NOMO-1 treated with dmso at 0.1 percent for 144 hours (cell line): ENCODE results near the gene TMEM63C.
"Not testable (repeated sequence)": the region's sequence is repeated elsewhere in the genome, so short reads cannot be mapped to it uniquely, and the experiment has no call there.

Experiments used
- DNase-seq: peaks from one replicate; lab custom pipeline; 2025; ENCODE audit not compliant: unreplicated experiment; lab: John Stamatoyannopoulos, UW

Gene TMEM63C

DNA sequence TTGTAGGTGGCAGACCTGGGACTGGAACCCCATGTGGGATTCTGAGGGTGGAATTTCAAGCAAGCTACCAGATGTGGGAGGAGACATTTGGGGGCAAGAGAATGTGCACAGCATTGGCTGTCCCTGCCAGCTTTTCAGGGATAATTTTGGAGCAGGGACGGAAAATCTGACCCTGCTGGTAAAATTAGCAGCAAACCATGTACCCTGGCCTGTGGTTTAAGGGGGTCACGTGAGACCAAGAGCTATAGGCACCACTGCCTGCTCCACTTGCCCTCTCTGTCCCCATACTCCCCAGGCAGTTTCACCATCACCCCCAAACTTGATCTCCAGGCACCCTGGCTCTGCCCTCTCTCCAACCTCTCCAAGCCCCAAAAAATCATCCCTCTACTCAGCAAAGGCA lies 26.5 kb upstream of the TMEM63C start:
- no peak for DNase-seq

- no peak for DNase-seq
Measured at GRCh38 chr14:77157740-77158139, 23.9 kb upstream of the TMEM63C start.

GRCh38 chr14:77158175-77158881 lies 23.3 kb upstream of the TMEM63C start:
- DNase-seq, result no peak

DNA sequence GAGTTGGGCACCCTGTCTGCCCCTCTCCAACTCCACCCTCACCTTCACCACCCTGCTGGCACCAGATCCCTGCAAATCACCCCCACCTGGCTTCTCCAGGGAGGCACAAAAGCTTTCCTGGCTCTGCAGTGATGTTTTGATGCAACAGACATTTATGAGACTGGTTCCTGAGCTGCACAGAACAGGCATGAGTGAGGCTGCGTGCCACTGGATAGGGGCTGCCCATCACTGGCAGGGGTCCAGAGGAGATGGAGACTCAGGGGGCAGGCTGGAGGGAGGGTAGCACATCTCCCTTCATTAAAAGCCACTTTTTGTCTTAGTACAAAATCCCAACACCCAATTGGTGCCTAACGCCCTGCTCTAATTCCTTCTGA lies 22.7 kb upstream of the TMEM63C start:
- DNase-seq, result no peak

DNA sequence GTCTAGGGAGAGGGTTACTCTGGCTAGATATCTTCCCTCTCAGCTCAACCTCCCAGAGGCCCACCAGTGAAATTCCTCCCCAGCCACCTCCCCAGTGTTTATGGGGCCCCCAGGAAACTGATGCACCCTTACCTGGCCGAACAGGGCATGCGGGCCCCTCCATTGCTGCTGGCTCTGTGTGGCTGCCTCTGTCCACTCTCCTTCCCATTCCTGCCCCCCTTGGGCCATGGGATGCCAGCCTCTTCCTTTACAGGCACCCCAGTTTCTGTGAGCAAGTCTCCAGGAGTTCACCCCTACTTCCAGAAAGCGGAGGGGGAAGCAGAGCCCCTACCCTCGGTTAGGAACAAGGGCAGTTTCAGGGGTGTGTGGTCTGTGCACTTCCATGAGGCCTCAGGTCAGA lies 20.6 kb upstream of the TMEM63C start:
- DNase-seq, result no peak

DNA sequence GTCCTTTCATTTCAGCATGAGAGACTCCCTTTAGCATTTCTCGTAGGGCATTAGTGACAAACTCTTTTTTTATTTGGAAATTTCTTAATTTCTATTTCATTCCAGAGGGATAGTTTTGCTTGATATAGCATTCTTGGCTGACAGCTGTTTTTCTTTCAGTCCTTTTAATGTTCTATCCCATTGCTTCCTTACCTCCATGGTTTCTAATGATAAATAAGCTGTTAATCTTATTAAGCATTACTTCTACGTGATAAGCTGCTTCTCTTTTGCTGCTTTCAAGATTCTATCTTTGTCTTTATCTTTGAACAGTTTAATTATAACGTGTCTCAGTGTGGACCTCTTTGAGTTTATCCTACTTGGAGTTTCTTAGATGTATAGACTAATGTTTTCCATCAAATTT lies 11.6 kb upstream of the TMEM63C start:
- DNase-seq, result no peak

GRCh38 chr14:77172916-77173315 lies 8.7 kb upstream of the TMEM63C start:
- DNase-seq, result no peak

DNA sequence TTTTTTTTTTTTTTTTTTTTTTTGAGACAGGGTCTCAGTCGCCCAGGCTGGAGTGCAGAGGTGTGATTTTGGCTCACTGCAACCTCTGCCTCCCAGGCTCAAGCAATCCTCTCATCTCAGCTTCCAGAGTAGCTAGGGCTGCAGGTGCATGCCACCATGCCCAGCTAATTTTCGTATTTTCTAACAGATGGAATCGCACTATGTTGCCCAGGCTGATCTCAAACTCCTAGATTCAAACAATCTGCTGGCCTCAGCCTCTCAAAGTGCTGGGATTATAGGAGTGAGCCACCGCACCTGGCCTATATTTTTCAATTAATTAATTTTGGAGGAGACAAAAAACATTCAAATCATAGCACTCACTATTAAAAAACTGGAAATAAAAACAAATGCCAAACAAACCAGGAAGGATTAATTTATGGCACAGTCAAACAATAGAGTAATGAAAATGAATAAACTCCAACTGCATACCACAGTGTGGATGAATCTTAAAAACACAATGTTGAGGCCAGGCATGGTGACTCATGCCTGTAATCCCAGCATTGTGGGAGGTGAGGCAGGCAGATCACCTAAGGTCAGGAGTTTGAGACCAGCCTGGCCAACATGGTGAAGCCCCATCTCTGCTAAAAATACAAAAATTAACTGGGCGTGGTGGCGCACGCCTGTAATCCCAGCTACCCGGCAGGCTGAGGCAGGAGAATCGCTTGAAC lies 7.5 kb upstream of the TMEM63C start:
- not testable (repeated sequence) for DNase-seq

GRCh38 chr14:77175843-77176242 lies 5.8 kb upstream of the TMEM63C start:
- no peak for DNase-seq

GRCh38 chr14:77177702-77178101 lies 3.9 kb upstream of the TMEM63C start:
- peak; percentile 14 for DNase-seq

GRCh38 chr14:77178656-77179055 lies 2.9 kb upstream of the TMEM63C start:
- DNase-seq, result no peak

- no peak for DNase-seq
Measured at GRCh38 chr14:77180726-77181602, 634 bp upstream of the TMEM63C start.

DNA sequence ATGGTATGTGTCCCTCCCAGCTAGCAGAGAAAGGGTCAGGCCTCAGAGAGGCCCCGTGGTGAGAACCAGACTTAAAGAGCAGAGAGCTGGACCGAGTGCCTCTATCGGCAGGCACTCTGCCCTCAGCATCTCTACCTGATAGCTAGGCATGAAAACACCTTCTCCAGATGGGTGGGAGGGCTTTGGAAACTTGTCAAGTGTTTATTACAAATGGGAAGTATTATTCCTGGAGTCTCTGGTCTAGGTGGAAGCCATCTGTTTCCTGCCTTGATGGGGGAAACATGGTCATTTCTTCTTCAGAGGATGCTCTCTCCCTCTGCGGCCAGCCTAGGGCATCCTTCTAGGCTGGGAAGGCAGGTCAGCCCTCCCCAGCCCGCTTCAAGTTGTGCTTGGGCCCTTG lies 2.3 kb downstream of the TMEM63C start:
- no peak for DNase-seq

GRCh38 chr14:77184396-77185092 lies 2.9 kb downstream of the TMEM63C start:
- DNase-seq, result no peak

DNA sequence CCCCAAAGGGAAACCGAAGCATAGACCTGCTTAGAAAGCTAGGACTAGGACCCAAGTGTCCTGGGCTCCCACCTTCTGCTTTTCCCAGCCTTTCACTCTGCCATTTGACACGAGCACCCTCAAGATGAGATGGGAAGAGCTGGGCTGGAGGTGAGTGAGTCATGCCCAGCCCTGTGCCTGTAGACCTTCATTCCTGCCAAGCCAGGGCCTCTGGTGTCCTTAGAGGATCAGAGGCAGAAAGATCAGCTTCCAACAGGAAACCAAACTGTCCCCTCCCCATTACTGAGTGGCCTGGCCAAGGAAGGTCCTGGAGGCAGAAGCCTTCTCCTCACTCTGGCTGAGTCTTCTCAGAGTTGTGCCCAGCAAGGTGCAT lies 3.5 kb downstream of the TMEM63C start:
- DNase-seq, result no peak

- no peak for DNase-seq
Measured at GRCh38 chr14:77186911-77187648, 5.5 kb downstream of the TMEM63C start.

GRCh38 chr14:77187649-77188012 lies 6.0 kb downstream of the TMEM63C start:
- DNase-seq, result no peak

DNA sequence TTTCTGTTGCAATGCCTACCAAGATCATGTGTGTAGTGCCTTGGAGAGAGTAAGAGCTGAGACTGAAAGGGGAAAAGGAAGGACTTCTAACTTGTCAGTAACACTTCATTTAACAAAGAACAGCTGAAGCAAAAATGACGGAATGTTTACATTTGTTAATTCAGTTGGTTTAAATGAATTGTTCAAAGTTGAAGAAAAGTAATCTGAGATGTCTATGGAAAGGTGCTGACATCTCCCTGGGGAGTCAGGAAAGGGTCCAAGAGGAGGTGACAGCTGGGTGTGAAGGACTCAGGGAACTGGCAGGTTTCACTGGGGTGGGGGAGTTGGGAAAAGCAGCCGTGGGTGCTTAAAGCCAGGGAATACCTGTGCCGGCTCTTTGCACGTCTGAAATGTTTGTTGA lies 7.9 kb downstream of the TMEM63C start:
- DNase-seq, result no peak

DNA sequence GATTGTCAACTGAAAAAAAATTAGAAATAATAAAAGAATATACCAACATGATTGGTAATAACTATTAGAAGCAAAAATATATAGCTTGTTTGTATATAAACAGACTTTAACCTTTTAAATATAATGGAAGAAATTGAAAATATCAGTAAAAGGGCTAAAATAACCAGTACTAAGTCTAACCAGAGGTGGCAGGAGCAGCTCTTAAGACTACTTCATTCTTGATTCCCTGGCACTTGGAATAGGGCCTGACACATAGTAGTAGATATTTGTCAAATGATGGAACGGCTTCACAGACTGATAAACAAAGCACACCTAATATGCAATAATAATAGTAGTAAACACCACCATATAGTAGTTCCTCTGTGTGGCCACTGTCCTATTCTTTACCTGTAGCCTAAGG lies 9.4 kb downstream of the TMEM63C start:
- no peak for DNase-seq

DNA sequence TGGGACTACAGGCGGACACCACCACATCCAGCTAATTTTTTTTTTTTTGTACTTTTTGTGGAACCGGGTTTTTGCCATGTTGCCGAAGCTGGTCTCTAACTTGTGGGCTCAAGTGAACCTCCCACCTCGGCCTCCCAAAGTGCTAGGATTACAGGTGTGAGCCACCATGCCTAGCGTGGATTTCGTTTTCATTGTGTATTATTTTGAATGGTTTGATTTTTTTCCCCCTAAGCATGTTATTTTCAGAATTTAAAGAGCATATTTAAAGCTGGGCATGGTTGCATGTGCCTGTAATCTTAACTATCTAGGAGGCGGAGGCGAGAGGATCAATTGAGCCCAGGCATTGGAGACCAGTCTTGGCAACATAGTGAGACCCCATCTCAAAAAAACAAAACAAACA lies 13.1 kb downstream of the TMEM63C start:
- DNase-seq, result no peak

- no peak for DNase-seq
Measured at GRCh38 chr14:77195766-77196165, 14.2 kb downstream of the TMEM63C start.
